EL (cell line): Measurements from ENCODE around the gene STK10.
A peak's percentile ranks its signal among the peaks of the same experiment; 100 is the strongest.
"Not testable (repeated sequence)": the region's sequence is repeated elsewhere in the genome, so short reads cannot be mapped to it uniquely, and the experiment has no call there.

Experiments
- DNase-seq: peaks from one replicate; pipeline ENCODE4 v3.0.0-alpha.2; 2016

STK10 gene

DNA sequence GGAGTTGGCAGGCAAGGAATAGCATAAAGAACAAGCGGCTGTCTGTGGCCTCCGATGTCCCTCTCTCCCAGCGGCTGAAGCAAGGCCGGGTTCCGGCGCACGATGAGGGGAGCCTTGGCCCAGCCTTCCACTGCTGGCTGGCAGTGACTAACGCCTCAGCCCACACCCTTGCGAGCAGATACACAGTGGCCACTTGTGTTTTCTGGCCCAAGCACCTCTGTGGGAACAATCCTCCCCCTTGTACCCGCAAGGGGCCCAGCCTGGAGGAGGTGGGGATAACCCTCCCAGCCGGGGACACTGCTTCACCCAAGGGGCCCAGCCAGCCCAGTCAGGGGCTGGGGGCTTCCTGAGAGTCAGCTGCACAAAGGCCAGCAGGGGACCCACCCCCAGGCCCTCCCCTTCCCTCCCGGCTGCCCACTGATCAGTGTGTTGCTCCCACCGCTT lies 23.2 kb downstream of the STK10 start:
- no peak for DNase-seq

DNA sequence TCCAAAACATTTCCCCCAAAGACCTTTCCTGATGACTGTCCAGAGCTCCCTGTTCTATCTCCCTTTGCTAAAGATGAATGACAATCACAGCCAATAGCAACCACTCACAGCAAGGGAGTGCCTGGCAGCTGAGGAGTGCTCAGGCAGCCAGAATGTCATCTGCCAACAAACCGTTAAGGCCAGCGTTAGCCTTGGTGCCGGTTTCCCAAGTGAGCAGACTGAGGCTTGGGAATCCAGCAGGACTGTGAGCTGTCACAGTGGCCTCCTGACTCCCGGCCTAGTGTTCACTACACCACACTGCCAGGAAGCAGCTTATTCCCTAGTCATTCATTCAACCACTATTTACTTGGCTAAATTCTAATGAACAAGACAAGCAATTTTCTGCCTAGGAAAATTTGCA lies 24.7 kb downstream of the STK10 start:
- no peak for DNase-seq

DNA sequence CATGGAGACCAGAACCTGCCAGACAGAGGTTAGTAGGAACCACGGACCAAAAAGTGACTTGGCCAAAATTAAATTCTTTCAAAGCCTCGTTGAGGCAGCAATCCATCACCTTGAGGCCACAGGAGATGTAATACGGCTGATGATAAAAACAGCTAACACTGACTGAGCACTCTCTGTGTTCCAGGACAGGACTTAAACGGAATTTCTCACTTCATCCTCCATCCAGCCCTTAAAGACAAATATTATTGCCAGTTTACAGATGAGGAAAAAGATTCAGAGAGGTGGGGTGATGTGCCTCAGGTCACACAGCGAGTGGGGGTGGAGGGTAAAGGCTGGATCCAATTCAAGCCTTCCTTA lies 25.1 kb downstream of the STK10 start:
- no peak for DNase-seq

DNA sequence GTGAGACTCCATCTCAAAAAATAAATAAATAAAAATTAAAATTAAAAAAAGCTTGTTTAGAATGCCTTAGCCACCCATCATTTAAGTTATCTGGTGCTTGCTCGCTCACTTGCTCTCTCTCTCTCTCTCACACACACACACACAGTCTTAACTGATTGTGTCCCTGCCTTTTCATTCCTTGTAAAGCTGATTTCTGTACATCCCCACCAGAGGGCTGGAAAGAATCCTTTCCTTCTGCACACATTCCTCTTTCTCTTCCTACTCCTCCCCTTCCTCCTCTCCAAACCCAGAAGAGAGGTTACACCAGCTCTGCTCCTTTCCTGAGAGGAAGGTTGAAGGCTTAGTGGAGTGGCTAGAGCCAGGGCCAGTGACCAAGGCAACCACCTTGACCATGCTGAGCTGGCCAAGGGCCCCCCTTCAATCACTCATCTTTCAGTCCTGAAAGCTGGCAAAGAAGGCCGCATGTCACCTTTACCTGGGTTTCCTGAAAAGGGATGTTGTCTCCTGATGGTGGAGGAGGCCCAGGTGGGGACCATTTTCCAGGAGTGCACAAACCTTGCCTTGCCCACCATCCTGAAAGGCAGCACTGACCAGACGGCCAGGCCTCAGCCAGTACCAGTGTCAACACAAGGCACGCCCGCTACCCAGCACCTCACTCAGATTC lies 25.6 kb downstream of the STK10 start:
- peak; percentile 36 for DNase-seq

DNA sequence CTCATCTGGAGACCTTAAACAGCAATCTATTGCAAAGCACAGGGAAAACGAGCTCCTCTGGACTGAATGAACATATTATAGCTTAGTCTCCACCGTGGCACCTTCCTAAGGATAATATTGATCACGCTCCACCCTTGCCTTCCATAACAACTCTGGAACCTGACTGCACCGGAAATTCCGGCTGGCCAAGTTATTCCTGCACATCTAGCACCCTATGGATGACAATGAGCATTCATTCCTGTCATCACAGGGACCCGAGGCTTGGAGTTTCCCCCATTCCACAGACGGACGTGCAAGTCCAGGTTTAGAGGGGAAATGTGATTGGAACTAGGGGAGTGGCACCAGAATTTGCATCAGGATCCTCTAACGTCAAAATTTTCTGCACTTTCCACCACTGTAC lies 27.5 kb downstream of the STK10 start:
- DNase-seq, result no peak

DNA sequence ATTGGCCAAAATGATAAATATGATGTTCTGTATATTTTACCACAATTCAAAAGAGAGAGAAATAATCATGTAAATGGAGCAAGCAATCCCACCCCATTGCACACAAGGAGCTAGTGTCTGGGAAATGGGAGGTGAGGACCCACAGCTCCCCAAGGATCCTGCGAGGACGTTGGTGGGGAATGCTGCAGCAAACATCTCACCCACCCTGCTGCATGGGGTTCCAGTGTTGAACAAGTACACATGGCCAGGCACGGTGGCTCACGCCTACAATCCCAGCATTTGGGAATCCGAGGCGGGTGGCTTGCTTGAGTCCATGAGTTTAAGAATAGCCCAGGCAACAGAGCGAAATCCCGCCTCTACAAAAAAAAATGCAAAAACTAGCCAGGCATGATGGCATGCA lies 29.0 kb downstream of the STK10 start:
- no peak for DNase-seq

DNA sequence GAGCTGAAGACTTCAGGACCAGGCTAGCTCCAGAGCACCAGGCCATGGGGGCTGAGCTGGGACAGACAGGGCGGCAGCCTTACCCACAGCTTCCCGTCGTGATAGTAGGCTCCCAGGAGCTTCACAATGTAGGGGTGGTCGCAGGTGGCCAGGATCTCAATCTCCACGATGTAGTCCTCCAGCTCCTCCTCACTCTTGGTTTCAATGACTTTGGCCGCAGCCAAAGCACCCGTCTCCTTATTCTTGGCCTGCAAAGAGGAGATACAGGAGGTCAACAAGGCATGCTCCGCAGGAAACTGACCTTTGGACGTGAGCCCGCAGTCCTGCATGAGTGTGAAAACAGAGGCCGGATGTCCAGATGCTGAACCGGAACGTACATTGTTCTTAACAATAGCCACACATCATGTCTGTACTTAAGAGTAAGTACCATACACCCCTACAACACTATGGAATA lies 31.5 kb downstream of the STK10 start:
- no peak for DNase-seq

DNA sequence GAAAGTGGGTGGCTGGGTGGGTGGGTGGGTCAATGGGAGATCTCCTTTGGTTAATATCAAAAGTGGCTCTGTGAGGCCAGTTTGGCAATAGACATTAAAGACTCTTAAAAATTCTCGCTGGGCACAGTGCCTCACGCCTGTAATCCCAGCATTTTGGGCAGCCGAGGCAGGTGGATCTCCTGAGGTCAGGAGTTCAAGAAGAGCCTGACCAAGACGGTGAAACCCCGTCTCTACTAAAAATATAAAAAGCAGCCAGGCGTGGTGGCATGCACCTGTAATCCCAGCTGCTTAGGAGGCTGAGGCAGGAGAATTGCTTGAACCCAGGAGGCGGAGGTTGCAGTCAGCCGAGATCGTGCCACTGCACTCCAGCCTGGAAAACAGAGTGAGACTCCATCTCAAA lies 32.9 kb downstream of the STK10 start:
- not testable (repeated sequence) for DNase-seq

DNA sequence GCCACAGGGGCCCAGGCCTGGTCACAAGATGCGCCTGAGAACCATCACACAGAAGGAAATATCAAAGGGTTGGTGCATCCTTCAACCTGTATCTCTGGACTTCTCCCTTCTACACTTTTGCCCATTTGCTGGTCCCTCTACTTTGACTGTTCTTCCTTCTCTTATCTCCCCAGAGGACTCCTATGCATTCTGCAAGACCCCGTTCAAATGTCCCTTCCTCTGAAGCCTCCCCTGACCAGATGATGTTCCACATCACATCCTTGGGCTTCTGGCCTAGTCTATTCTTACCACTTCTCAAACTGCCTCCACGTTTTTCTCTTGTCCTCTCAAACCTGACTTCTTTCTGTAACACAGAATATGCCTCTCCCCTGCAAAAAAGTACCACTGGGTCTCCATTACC lies 34.3 kb downstream of the STK10 start:
- DNase-seq, result no peak

DNA sequence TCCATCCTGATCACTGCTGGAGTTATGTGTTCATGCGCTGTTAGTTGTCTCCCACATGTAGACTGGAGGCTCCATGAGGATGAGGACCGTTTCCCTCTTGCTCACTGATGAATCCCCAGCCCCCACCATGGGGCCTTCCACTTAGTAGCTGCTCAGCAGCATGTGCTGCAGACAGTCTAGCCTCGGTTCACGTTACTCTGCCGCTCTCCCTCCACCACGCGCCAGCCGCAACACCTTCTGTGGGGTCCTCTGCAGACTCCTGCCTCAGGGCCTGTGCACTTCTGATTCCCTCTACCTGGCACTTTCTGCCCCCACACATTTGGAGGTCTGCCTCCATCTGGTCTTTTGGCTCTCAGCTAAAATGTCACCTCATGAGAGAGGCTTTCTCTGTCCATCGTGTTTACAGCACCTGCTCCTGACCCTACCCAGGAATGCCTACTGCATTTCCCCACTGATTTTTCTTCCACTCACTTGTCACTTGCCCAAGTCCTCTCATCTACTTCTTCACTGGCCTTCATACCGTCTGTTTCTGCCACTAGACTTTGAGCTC lies 36.3 kb downstream of the STK10 start:
- no peak for DNase-seq

DNA sequence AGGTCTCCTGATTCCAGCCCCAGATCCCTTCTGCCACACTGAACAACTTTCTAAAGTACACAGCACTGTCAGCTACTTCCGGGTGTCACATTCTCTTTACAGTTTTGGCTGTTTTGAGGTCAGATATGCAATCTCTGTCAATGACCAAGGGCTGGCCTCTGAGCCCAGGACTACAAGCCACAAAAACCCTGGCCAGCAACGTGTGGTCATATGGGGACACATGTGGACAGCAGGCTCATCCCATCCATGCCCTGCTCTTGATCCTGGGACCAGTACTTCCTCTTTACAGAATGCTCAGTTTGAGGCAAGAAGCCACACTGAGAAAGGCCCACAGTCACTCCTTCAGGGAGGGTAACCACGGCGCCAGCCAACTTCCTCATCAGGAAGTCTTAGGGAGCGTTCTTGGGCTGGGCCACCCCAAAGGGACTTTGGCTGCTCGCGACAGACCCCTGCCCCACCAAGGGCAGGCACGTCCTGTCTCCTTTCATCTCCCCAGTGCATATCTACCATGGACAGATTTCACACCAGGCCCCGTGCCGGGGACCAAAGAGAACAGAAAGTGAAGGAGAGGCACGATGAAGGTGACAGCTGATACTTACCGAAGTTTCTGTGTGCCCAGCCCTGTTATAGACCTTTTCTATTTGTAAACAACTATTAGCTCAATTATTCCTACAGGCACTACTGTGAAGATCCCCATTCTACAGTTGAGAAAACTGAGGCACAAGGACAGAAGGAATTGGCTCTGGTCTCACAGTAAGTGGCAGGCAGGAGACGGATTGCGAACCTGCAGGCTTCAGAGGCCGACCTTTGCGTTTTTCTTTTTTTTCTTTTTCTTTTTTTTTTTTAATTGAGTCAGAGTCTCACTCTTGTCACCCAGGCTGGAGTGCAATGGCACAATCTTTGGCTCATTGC lies 37.3 kb downstream of the STK10 start:
- DNase-seq, result peak; percentile 42

DNA sequence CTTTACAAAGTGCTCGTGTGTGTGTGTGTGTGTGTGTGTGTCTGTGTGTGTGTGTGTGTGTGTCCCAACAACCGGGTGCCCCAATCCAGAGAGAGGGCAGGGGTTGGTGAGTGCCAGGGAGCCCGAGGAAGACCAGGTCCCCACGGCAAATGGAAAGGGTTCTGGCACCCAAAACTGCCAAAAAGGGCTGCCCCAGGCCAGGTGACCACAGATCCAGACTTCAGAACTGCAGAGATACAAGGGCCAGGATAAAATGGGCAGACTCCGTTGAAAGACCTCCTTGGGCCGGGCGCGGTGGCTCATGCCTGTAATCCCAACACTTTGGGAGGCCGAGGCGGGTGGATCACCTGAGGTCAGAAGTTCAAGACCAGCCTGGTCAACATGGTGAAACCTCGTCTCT lies 38.5 kb downstream of the STK10 start:
- not testable (repeated sequence) for DNase-seq

DNA sequence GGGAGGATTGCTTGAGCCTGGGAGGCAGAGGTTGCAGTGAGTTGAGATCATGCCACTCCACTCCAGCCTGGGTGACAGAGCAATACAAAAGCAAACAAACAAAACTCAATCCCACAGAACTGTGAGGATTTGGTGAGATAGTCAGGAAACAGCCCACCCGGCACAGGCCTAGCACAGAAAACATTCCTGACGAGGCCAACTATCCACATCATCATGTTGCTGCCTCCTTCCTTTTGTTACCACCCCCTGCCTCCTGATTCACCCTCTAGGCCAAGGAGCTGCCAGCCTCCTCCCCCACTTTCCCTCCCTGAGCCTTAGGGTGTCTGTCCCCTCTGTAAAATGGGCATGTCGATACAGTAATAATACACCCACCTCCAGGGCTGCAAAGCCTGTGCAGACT lies 39.0 kb downstream of the STK10 start:
- peak; percentile 87 for DNase-seq

DNA sequence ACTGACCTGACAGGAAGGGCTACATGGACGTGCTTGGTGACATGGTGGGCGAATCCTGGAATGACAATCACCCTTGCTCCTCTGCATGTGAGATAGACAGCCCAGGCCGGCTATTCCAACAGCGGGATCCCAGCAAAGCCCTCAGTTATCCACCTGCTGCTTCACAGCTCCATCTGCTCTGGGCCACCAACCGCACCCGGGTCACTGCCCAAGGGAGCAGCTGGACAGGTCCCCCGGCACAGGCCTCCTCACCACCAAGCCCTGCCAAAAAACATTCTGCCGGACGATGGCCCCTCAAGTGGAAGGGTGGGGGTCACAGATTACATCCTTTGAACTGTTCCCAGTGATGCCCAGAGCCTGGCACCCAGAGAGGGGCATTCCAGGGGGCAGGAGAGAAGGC lies 39.6 kb downstream of the STK10 start:
- DNase-seq, result no peak

DNA sequence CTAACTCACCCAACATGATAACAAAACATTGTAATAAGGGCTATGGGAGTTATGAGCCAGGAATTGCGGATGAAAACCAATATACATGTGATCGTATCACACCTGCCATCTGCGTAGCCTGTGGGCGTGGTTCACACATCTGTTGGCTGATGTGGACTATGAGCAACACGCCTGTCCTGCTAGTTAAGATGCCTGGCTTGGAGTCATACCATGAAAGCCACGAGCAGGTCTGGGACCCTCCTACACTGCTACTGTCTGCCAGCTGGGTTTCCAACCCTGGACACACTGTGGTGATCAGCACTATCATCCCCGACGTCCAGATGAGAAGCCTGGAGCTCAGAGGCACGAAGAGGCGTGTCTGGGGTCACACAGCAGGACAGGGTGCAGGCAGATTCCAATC lies 40.2 kb downstream of the STK10 start:
- DNase-seq, result no peak

DNA sequence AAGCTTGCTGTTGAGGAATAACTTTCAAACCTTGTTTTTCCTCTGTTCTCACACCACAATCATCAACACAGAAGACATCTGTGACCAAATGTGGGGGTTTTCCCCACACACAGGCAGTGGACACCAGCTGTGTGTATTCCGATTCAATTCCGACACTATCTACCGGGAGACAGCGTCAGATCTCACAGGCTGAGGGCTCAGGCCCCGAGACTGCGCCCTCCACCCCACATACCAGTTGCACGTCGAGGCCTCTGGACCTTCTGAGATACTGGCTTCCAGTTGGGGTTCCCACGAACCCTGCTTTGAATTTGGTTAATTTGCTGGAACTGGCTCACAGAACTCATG lies 41.3 kb downstream of the STK10 start:
- DNase-seq, result no peak

DNA sequence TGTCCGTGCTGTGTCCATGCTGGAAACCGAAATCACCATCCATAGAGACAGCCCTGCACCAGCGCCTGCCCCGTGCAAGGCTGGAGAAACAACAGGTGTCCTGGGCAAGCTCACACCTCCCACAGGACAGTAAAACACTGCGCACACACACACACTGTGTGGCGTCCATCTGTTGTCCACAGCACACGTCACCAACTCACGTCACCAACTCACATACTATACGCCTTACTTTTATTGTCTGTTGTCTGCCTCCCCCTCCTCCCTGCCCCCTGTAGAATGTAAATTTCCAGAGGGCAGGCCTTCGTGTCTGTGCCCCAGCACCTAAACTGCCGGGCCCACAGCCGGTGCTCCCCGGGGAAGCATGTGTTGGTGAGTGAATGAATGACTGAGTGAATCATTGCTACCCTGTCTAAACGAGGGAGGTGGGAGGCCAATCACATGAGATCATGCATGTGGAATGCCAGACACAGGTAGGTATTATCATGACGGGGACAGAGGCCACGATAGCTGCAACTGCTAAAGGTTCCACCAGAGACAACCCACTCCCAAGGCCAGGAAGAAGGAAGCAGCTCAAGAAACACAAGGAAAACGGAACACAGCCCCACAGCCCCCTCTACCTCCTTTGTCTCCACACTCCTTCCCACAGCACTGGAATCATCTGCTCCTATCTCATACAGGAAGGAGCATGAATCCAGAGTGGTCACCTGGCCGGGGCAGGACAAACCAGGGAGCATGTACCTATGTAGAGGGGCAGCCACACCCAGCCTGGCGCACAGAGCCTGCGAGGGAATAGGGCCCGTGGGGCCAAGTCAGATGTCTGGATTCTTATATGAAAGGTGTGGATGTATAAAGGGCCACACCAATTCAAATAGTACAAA lies 41.9 kb downstream of the STK10 start:
- DNase-seq, result no peak

DNA sequence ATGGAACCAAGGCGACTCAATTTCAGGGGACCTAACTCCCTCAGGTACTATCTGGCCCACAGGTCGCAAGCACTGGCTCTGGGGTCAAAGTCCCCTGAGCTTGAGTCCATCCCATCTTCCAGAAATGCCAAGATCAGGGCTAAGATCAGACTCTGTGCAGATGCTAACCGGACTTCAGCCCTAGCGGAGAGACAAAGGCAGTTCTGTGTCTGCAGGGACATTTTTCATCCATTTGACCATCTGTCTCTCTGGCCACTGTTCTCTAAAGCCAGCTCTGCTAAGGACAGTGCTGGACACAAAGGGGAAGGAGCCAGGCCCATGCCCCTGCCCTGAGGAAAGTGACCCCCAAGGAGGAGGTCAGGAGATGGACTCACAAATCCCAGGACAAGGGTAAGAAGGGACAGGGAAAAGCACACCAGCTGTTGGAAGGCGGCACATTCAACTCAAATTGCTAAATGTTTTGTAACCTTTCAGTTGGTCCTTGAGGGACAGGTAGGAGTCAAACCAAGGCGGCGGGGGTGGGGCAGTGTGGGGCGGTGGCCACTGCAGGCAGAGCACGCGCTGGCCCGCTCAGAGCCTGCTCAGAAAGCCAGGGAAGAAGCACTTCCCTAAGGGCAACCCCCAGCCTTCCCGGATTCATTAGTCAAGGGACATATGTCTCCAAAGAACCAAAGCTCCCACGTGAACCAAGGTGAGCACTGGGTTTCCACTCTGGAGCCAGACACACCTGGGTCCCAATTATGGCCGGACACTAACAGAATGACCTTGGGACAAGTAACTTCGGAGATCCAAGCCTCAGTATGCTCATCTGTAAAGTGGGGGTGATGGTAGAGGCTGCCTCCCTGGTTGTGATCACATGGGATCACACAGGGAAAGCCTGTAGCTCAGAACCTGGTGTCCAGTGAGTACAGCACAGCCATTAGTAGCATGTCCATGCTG lies 42.8 kb downstream of the STK10 start:
- DNase-seq, result no peak

DNA sequence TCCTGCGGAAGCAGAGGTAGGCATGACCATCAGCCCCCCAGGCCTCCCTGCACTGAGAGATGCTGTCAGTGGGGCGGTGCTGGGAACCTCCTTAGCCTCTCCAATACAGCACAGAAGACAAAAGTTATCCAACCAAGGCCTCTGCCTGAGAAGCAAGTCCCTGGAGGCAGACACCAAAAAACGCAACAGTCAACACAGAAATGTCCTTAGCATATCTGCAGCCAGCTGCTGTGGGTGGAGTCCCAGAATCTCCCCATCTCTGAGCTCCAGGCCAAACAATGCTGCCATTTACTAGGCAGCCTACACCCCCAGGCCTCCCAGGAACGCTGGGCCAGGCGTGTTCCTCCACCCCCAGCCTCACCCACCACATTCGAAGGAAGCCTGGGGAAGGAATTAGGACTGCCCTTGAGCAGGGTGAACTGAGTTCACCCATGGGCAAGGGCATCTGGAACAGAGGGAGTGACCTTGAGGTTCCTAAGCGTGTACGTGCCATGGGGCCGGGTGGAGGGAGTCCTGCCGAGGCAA lies 43.7 kb downstream of the STK10 start:
- no peak for DNase-seq

DNA sequence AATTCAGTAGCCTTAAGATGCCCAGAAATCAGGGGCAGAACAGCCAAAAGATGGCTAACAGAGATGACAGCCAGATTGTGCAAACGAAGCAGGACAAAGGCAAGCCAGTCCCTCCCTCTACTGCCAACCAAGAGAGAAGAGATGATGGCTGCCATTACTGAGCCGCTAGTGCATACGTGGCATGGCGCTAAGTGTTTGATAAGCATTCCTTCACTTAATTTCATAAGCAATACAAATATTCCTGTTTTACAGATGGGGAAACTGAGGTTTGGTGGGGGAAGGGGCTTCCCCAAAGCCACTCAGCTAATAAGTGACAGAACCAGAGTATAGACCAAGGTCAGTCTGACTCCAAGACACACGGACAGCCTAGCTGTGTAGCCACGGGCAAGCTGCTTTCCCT lies 44.1 kb downstream of the STK10 start:
- no peak for DNase-seq

DNA sequence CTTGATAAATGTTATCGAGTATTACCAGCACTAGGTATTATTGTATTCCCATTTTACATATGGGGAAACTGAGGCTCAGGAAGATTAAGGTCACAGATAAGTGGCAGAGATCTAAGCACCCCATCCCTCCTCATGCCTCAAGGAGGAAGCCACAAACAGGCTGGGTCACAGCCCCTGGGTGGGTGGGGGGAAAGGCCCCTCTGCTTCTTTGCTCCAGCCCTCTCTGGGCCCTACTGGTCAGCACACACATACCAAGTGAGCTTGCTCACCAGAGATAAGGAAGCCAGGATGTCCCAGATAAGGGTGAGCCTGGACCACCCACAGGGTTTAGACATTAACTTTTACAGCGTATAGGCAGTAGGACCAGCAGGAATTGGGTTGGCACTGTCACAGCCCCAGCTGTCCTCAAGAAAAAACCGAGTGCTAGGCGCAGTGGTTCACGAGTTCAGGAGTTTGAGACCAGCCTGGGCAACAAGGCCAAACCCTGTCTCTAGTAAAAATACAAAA lies 45.3 kb downstream of the STK10 start:
- DNase-seq, result no peak

DNA sequence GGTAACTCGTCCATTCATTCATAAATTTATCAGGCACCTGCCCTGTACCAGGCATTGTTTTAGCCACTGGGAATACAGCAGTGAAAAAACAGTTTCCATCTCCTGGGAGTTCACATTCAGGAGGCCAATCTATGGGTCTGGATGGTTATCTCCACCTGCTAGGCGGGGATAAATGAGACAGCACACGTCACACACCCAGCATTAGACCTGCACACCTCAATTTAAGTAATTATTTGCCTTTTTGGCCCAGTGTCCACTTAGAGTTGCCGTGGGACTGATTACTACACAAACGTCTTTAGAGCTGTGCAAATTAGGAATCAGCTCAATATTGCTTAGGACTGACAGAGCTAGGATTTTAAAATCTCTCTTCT lies 46.1 kb downstream of the STK10 start:
- no peak for DNase-seq
